ENCODE results near the gene IGFL4.

GRCh38 chr19:46035546-46035945, 5.3 kb downstream of the IGFL4 start:
- TF ChIP-seq POLR2A (IDR thresholded peaks at IDR 0.05) (no peak), CTCF (IDR thresholded peaks at IDR 0.05) (no peak)

Data from thyroid gland (tissue), 4 donors.